KOPT-K1 (cell line): Measurements from ENCODE around the gene MED4.

Experiments
- H3K27ac ChIP-seq: fragments of 200-600 bp; sonication (generic); 2 replicates; pipeline ENCODE4 v1.5.1; 2016; ENCODE audit warnings: antibody characterized with exemption, mild to moderate bottlenecking, low read depth, low read length; ENCODE audit not compliant: poor library complexity, severe bottlenecking
- H3K36me3 ChIP-seq: fragments of 200-600 bp; sonication (generic); 2 replicates; pipeline ENCODE4 v1.5.1; 2017; ENCODE audit warnings: antibody characterized with exemption, mild to moderate bottlenecking, low read length, moderate library complexity; ENCODE audit not compliant: insufficient read depth
- H3K9me3 ChIP-seq: fragments of 200-600 bp; sonication (generic); 2 replicates; pipeline ENCODE4 v1.5.1; 2017; ENCODE audit warnings: antibody characterized with exemption, low read length, mild to moderate bottlenecking; ENCODE audit not compliant: insufficient read depth, poor library complexity, severe bottlenecking

Gene MED4

DNA sequence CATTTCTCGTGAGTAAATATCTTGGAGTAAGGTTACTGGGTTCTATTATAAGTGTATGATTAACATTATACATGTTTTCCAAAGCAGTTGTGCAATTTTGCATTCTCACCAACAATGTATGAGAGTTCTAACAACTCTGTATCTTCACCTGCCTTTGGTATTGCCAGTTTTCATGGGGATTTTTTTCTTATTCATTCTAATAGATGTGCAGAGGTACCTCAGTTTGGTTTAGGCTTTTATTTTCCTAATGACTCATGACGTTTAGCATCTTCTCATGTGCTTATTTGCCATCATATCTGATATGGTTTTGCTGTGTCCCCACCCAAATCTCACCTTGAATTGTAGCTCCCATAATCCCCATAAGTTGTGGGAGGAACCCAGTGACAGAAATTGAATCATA, 65.0 kb downstream of the MED4 start:
- Histone ChIP-seq H3K27ac (no peak overlapping the region), H3K9me3 (peaks cover 41% of the 10 kb centered on the region), H3K36me3 (peaks cover 51% of the 10 kb centered on the region)

DNA sequence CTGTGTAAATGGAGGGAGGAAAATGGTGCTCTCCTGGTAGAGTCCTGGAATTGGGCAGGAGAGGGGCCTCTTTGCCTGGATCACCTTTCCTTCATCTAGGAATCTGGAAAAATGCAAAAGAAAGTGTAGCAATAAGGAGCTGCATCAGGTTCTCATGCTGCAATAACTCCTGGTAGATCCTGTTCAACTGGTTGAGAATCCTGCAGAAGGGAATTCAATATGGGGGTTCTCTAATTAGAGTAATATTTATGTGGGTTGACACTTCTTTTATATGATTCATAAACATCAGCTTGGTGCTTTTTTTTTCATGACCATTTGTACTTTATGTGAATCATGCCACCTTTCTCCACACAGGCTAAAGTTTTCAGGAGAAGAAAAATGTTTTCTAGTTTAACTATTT, 66.8 kb downstream of the MED4 start:
- Histone ChIP-seq H3K36me3 (peaks cover 35% of the 10 kb centered on the region), H3K27ac (no peak overlapping the region), H3K9me3 (peaks cover 34% of the 10 kb centered on the region)
